Activated effector memory CD4-positive, alpha-beta T cell treated with Interleukin-2 at 50 U/mL for 16 hours (primary cell): ENCODE results near the gene DYNC2LI1.

Experiments
- DNase-seq: peaks from one replicate; pipeline ENCODE4 v3.0.0-alpha.2; 2020

DYNC2LI1 gene

DNA sequence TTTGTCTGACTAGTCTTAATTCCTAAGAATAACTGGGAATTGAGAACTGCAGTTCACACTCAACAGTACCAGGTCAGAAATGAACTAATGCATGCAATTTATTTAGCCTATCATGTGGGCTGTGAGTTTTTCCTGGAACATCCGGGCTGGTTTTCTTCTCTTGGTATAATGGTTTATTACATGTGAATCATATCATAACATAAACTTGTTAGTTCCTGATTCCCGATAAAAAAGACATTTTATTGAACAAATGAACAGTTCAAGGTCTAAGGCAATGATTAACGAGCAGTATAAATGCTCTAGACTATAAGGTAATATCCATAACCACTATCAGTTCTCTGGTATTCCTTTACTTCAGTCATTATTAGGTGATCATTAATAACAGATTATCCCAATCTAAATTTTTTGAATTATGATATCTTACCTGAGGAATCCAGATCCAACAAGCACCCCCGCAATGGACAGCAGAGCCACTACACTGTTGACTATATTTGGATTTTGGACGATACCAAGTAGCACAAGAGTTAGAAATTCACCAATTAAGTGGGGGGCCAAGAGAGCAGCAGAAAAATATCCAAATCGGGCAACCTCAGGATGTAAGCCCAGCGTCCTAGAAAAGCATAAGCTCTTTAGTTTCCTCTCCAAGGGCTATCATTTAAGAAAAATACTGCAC lies 45.8 kb downstream of the DYNC2LI1 start:
- no peak for DNase-seq

DNA sequence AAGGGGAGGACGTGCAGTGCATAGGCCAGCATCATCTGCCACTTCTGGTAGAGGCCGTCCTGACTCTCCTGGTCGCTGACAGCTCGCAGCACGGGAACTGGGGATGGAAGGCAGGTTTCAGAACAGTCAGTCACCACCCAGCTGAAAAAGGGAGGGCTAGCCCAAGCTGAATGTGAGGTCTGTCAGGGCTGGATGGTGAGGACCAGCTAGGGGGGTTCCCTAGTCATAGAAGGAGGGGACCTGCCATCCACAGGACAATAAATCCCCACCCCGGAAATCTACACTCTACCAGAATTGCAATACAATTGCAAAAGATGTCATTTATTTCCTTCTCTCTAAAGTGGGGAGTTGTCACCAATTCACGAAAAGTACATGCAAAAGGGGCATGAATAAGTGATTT lies 49.0 kb downstream of the DYNC2LI1 start:
- DNase-seq, result no peak

DNA sequence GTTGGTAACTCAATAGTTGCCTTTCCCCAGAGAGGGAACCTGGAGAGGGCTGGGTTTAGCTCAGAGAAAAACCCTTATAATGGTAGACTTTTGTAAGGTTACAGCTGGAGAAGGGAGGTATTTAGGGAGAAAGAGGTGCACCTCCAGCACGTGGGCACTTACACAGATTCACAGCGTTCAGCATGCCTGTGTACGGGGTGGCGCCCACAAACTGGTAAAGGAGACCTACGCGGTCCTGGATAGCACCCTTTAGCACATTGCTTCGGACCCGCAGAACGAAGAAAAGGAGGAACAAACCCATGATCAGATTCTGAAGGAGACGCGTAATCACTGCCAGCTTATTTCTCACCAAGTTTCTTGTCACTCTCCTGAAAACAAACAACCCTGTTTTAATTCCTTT lies 49.9 kb downstream of the DYNC2LI1 start:
- no peak for DNase-seq

DNA sequence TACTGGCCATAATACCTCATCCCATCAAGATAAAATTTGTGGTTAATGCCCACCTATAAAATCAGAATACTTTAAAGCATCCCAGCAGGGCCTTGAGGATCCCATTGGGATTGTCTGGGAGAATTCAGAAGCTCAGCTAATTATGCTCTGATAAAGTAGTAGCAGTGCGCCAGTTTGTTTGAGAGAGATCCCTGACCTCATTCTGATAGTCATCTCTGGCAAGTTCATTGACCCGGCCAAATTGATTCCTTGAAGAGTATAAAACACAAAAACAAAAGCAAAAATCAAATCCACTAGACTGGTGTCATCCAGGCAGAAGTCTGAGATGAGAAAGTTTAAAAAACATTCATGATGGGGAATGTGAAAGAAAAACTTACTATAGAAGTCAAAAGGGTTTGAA lies 50.7 kb downstream of the DYNC2LI1 start:
- no peak for DNase-seq

DNA sequence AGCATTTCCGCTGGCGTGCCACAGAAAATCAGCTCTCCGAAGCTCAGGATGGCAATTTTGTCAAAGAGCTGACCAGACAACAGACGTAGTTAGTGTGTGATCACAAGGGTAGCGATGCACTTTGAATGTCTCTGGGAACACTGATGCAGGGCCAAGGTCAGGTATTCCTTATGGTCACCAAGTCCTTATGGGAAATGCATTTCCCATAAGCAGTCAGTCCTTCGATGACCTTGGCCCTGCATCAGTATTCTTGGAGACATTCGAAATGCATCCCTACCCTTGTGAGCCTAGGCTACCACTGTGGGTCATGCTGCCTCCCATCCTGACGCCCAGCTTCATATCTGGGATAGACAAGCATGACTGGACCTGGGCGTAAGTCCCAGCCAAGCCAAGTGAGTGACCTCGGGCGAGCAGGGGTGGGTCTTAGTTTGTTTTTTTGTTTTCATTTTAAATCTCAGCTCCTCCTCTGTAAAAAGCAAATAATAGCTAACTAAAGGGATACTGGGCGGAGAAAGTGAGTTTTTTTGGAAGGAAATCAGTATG lies 51.2 kb downstream of the DYNC2LI1 start:
- DNase-seq, result no peak

DNA sequence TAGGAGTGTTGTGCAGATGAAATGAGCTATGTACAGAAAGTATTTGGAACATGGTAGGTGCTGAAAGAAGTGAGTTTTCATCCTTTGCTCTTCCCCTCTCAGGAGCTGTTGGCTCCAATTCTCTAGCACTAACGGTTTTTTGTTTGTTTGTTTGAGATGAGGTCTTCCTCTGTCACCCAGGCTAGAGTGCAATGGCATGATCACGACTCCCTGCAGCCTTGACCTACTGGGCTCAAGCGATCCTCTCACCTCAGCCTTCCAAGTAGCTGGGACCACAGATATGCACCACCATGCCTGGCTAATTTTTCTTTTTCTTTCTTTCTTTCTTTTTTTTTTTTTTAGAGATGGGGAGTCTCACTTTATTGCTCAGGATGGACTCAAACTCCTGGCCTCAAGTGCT lies 52.0 kb downstream of the DYNC2LI1 start:
- DNase-seq, result no peak

DNA sequence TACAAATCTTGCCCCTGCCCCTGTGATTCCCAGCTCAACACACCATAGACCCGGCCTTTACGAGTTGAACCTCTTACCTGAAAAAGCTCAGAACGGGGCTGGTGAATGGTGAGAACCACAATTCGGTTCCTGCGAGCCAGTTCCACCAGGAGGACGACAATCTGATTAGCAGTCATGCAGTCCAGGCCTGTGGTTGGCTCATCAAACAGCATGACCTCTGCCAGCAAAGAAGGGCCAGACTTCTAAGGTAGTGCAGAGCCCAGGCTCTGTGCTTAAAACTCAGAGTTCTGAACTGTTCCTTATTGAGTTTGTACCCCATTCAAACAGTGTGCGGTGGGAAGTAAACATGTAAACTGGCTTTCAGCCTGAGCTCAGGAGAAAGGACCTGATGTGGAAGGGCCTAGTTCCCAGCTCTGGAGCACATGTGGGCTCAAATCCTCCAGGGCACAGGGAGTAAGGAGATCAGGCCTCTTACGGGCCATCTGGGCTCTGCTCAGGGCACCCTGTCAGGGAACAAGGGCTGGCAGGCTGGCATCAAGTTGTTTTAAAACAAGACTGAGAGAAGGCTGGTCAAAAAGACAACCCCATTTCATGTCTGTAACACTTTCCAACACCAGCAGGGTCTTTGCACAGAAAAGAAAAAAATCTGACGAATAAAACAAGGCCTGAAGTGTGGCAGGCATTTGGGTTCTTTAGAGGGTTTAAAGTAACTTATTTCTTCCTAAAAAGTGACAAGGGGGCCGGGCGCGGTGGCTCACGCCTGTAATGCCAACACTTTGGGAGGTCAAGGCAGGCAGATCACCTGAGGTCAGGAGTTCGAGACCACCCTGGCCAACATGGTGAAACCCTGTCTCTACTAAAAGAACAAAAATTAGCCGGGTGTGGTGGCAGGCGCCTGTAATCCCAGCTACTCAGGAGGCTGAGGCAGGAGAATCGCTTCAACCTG lies 52.7 kb downstream of the DYNC2LI1 start:
- no peak for DNase-seq

DNA sequence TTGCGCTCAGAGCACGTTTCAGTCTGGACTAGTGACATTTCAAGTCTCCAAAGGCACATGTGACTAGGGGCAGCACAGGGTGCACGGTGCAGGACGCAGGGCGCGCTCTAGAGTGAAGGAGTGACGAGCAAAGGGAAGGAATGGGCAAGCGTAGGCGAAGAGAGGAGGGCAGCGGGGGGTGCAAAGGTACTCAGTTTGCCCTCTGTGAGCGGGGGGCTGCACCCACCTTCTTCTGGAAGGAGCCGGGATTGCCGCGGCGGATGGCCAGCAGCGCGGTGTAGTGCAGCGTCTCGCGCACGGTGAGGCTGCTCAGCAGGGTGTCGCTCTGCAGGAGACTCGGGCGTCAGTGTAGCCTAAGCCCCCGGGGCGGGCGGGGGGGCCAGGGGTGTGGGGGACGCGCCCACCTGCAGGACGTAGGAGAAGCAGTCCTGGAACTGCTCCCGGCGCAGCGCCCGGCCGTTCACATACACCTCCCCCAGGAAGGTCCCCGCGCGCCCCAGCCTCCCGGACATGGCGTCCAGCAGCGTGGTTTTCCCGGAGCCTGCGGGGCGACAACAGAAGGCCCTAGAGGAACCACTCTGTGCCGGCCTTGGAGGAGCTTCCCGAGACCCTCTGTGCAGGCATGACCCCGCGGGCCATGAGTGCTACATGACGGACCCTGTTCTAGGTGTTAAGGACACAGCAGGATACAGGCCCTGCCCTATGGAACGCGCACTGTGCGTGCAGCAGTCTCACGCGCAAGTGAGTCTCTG lies 57.9 kb downstream of the DYNC2LI1 start:
- no peak for DNase-seq

DNA sequence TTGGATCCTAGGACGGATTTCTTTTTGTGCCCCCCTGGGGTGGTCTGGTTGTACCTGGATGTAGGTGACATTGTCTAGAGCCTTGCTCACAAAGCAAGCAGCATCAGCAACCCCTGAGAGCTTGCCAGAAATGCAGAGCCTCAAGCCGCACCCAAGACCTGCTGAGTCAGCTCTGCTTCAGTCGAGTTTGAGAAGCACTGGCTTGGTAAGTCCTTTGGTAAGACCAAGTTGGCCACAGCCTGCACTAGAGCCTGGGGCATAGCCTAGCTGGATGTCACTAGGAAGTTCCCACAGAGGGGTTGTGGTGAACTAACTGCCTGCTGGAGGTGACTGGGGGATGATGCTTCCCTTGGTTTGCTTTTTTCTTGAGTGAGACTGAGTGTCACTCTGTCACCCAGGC lies 58.6 kb downstream of the DYNC2LI1 start:
- no peak for DNase-seq

DNA sequence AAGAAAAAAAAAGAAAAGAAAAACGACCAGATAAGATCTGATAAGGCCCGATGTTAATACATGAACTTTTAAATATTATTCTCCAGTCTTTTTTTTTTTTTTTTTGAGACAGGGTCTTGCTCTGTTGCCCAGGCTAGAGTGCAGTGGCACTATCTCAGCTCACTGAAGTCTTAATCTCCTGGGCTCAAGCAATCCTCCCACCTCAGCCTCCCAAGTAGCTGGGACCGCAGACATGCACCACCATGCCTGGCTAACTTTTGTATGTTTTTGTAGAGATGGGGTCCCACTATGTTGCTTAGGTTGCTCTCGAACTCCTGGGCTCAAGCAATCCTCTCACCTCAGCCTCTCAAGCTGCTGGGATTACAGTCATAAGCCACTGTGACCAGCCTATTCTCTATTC lies 63.2 kb downstream of the DYNC2LI1 start:
- DNase-seq, result no peak

DNA sequence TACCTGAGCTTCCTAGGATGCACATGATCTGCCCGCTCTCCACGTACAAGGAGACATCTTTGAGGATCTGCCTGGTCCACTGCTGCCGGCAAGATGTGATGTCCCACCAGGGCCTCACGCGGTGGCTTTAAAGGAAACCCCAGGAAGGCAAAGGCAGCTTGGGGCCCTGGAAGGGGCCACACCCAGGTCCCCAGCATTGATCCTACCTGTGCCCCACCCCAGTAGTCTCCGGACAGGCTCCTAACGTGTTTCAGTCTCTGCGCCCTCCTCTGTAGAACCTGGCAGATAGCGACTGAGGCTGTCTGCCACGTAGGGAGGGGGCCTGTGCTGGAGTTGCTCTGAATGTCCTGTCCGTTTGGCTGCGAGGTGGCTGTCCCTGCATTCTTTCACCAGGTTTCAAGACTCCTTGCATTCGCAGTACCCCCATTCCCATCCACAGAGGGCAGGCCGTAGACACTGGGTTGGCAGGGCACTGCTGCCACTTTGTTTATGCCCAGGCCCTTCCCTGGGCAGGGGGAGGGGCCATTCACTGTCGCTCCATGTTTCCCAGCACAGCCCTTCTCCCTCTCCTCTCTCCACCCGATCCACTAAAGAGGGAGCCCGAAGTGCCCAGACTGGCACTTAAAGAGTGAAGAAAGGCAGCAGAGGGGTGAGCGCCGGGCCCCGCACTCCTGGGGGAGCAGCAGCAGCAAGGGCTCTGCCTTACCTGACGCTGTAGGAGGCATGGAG lies 64.2 kb downstream of the DYNC2LI1 start:
- no peak for DNase-seq

DNA sequence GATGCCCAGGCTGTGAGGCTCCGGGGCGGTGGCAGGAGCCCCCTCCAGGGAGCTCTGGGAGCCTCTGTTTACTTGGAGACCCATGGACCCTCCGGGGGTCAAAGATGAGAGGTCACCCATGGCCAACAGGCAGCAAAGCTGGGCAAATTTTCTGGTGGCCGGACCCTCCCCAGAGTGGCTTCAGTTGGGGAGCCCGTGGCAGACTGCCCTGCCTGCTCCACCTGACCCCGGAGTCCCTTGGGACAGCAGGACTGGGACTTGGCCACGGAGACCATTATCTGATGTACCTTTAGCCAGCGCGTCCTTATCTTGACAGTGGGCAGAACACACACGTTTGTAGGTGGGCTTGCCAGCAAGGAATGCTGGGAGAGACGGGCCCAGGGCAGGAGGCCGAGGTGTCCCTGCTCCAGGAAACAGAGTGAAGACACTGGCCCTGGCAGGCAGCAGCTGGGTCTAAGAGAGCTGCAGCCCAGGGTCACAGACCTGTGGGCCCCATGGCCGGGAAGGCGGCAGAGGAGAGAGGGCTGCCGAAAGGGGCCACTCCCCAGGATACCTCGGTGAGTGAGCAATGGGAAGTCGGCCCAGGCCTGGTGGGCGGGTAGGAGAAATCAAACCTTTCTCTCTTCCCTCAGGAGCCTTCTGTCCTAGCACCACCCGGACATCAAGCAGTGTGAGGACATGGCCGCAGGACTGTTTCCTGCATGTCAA lies 64.9 kb downstream of the DYNC2LI1 start, which contains the start of the genes ABCG5 and ABCG8:
ABCG5 (minus strand) TSS at position 280 of the 708 bp plus-strand sequence; CDS start at position 120, 160 bp downstream.
ABCG8 (plus strand) TSS at position 412 of the 708 bp plus-strand sequence; CDS start at position 495, 83 bp downstream.
- no peak for DNase-seq

DNA sequence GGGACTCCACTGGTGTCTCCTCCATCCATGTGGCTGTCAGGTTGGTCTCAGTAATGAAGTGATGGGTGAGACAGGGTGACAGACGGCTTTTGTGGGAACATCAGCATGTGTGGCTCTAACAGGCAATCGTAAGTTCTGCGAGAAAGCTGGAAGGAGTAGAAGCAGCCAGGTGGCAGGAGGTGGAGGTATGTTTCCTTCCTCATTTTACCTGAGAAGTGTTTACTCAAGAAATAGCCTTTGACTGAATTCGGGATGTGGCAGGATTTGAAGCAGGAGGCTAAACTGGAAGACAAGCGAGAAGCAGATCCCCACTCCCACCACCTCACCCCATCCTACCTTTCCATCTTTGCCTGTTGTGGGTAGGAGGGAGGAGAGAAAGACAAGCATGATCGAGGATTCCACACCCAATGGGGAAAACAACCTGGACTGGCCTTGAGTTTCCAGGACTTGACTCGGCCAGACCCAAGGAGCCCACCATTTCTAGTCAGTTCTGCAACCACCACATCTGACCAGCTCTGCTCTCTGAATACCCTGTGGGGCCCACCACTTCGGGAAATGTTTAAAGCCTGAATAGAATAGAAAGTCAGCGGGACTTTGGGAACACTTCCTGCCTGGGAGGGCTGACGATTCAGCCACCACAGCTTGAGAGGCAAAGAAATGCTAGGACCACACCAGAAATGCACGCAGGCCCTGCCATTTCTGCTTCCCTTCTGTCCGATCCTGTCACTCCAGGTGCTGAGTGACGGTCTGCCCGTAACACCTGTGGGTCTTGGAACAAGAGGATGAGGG lies 66.1 kb downstream of the DYNC2LI1 start:
- DNase-seq, result no peak

DNA sequence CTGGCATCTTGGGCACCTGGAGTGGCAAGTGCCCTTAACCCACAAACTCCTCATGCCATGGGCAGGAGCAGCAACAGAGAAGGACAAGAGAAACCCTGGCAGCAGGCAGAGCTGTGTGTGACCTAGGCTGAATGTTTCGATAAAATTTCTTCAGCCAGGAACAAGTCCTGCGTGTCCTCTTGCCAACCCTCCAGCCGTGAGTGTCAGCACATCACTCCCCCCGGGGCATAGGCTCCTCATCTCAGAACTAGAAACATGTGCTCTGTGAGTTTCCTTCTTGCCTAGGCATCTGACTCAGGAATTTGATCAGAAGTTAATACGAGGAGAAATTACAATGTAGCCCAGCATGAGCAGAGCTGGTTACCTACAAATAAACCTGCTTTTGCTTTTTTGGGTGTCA lies 67.1 kb downstream of the DYNC2LI1 start:
- no peak for DNase-seq

DNA sequence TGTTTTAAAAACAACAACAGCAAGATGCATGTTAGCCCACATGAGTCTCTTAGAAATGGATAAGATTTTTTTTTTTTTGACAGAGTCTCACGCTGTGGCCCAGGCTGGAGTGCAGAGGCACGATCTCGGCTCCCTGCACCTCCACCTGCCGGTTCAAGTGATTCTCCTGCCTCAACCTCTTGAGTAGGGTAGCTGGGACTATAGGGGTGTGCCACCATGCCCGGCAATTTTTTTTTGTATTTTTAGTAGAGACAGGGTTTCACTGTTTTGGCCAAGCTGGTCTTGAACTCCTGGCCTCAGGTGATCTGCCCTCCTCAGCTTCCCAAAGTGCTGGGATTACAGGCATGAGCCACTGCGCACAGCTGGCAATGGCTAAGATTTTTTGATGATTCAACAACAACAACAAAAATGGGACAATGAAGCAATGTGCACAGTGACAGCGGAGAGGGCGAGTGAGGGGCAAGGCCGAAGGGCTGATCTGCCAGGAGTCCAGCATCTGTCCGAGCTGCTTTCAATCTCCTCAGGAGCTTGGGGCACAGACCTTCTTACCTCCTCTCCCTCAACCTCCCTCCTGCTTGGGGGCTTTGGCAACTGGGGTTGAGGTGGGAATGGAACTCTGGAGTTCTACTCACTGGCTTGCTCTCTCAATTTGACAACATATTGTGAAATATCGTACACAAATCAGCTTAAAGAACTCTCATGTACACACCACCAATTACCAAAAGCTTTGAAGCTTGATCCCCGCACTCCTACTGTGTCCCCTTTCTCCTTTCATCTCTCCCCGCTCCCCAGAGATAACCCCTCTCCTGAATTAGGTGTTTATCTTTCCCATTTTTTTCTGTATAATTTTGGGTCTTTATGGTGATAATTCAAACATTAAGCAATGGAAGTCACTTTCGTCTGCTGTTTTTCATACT lies 68.4 kb downstream of the DYNC2LI1 start:
- no peak for DNase-seq

DNA sequence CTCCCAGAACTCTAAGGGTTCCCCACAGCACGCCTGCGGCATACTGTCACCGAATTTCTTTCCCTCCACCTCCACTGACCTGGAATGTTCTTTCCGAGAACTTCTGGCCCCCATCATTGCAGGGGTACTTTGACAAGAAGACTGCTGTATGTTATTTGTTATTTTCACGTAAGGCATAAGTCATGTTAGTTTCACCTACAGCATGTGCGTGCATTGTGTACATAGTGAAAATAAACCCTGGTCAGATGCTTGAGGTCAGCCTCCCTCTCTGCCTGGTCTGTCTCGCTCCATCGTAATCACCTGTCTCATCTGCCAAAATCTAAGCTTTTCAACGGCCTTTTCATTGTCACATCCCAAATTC lies 69.0 kb downstream of the DYNC2LI1 start:
- no peak for DNase-seq

DNA sequence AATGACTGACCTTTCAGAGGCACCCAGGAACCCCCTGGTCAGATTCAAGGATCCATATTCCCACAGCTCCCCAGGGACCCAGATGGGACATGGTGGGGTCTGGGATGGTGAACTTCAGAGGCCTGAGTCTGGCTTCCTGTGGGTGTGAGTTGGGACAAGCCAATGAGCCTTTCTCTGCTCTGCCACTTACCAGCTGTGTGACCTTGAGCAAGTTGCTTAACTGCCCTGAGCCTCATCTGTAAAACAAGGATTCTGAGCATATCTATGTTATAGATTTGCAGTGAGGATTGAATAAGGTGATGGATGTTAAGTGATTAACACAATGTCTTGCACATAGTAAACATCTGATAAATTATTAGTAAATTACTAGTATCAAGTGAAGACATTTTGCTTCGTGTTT lies 71.3 kb downstream of the DYNC2LI1 start:
- DNase-seq, result no peak

DNA sequence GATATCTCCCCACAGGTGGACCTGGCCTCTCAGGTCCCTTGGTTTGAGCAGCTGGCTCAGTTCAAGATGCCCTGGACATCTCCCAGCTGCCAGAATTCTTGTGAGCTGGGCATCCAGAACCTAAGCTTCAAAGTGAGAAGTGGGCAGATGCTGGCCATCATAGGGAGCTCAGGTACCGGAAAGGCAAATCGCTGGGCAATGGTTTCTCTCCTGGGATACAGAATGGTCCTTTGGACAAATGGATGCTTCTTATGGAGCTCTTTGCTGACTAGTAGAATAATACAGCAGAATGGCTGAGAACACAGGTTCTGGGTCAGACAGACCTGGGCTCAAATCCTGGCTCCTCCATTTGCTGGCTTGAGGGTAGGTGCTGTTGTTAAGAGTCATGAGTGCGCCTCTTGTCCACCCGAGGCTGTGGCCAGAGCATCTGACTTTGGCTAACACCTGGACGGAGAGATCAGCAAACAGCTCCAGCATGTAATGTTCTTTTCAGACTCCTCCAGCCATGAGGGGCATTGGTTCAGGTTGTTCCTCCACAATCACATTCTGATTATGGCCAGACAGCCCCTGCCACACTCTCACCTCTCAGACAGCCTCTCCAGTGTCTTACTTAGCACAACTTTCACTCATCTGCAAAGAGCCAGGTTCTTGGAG lies 72.4 kb downstream of the DYNC2LI1 start:
- no peak for DNase-seq

DNA sequence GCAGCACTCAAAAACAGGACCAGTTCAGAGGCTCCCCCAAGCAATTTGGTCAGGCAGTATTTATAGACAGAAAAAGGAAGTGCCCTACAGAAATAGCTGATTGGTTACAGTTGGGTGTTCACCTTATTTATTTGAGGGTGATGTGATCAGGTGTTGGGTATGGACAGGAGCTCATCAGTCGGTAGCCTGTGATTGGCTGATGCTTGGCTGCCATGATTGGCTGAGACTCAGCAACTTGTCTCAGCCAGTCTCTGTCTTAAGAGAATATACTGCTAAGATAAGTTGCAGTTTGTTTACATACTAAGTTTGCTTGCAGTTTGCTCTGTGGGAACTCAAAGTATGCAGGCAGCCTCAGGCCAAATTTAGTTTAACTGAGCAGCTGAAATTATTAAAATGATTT lies 74.4 kb downstream of the DYNC2LI1 start:
- no peak for DNase-seq
